Sigmoid colon (tissue), 7 donors: ENCODE measurements around the gene TNFRSF13B. TPM values are rescaled to one million over a fixed set of nuclear protein-coding genes. Genes with fewer than 3 reads are reported as not detected.
"Not testable (repeated sequence)": the region's sequence is repeated elsewhere in the genome, so short reads cannot be mapped to it uniquely, and the experiment has no call there.

ENCODE experiments used
- DNase-seq: peaks from one replicate; pipeline ENCODE4 v3.0.0-alpha.2; 2019
- H3K27ac ChIP-seq, 4 donors: fragments of 200-600 bp; sonication (generic); one replicate each; pipeline ENCODE4 v1.5.1; 2016 to 2019; ENCODE audit warnings: mild to moderate bottlenecking in 1 of 4
- H3K27me3 ChIP-seq, 3 donors: fragments of 200-600 bp; sonication (generic); one replicate each; pipeline ENCODE4 v1.5.1; 2019; ENCODE audit warnings: mild to moderate bottlenecking in 1 of 3
- H3K36me3 ChIP-seq, 4 donors: fragments of 200-600 bp; sonication (generic); one replicate each; pipeline ENCODE4 v1.5.1; 2016 to 2019
- H3K4me1 ChIP-seq, 4 donors: fragments of 200-600 bp; sonication (generic); one replicate each; pipeline ENCODE4 v1.5.1; 2017 to 2019
- H3K4me3 ChIP-seq, 4 donors: fragments of 200-600 bp; sonication (generic); one replicate each; pipeline ENCODE4 v1.5.1; 2017 to 2019; ENCODE audit warnings: mild to moderate bottlenecking in 2 of 4, moderate library complexity in 1 of 4
- H3K9me3 ChIP-seq, 4 donors: fragments of 200-600 bp in 3 of 4; sonication (generic) in 3 of 4; one replicate each; pipeline versions ENCODE4 v1.5.1 to v1.6.1; 2013 to 2019
- CTCF ChIP-seq, 4 experiments: fragments of 450-650 bp in 3 of 4; fragments of 200-600 bp in 1 of 4; IDR thresholded peaks; one replicate each; pipeline ENCODE4 v1.5.1; 2016 to 2019; ENCODE audit warnings: antibody characterized with exemption in 4 of 4, mild to moderate bottlenecking in 3 of 4, moderate library complexity in 2 of 4
- EP300 ChIP-seq, 4 donors: sonication (generic); formaldehyde crosslinking; IDR thresholded peaks; one replicate each; pipeline ENCODE4 v1.6.1; 2017; ENCODE audit warnings: antibody characterized with exemption in 4 of 4
- POLR2A ChIP-seq, 2 donors: fragments of 450-650 bp; IDR thresholded peaks; one replicate each; pipeline ENCODE4 v1.6.1; 2016; ENCODE audit warnings: antibody characterized with exemption in 2 of 2, mild to moderate bottlenecking in 2 of 2, moderate library complexity in 2 of 2
- POLR2AphosphoS5 ChIP-seq, 4 donors: sonication (generic); formaldehyde crosslinking; IDR thresholded peaks; one replicate each; pipeline ENCODE4 v1.6.1; 2017; ENCODE audit warnings: antibody characterized with exemption in 4 of 4
- WGBS, 2 donors: extraction: QIAGEN DNeasy Blood & Tissue Kit; methylation state at CpG; one replicate each; pipeline ENCODE4 v1.1.7; 2013; 5-methylcytosine and 5-hydroxymethylcytosine counted together
- intact Hi-C: fragments of 100-400 bp; cut with DNase I; formaldehyde crosslinking; loops from one replicate; pipeline ENCODE4 v1.15.1; 2023
- polyA plus RNA-seq, 3 donors: library from polyadenylated mRNA; stranded (reverse); fragments of 200-250 nt; gene quantifications; one replicate each; pipeline ENCODE4 v1.2.3, GENCODE V29; 2013
- total RNA-seq, 4 donors: library from RNA; depleted of rRNA; stranded (reverse); fragments of >200 nt; gene quantifications; one replicate each; pipeline ENCODE4 v1.1.0, GENCODE V29; 2016
- donor health status: healthy with polysubstance abuse.
- donor health status: Bipolar disorder and iron deficiency.
- donor health status: healthy.

TNFRSF13B gene
- total and polyA plus RNA-seq, 7 donors, result 15.2 TPM; not detected in 6

GRCh38 chr17:16975744-16976625 is 4.1 kb upstream of the TNFRSF13B start:
- H3K4me3 ChIP-seq, result no peak overlapping the region
- 77 to 89% methylated on average over 10 of the region's 10 CpGs for WGBS, 2 donors
- intact Hi-C loops, result no loop called here
- no peak overlapping the region for H3K27ac ChIP-seq
- no peaks in the 10 kb centered on the region for H3K36me3 ChIP-seq
- H3K9me3 ChIP-seq, result no peaks in the 10 kb centered on the region
- TF ChIP-seq POLR2A (IDR thresholded peaks at IDR 0.05) (no peak), EP300 (IDR thresholded peaks at IDR 0.05) (no peak), CTCF (IDR thresholded peaks at IDR 0.05) (no peak), POLR2AphosphoS5 (IDR thresholded peaks at IDR 0.05) (no peak)
- no peaks in the 10 kb centered on the region for H3K27me3 ChIP-seq
- DNase-seq, result no peak
- no peaks in the 10 kb centered on the region for H3K4me1 ChIP-seq

- no peak for TF ChIP-seq POLR2A (IDR thresholded peaks at IDR 0.05)
- TF ChIP-seq CTCF (IDR thresholded peaks at IDR 0.05), result no peak
- TF ChIP-seq POLR2AphosphoS5 (IDR thresholded peaks at IDR 0.05), result no peak
- no peak for TF ChIP-seq EP300 (IDR thresholded peaks at IDR 0.05)
- no peaks in the 10 kb centered on the region for H3K36me3 ChIP-seq
- 65 to 90% methylated on average over 2 of the region's 2 CpGs for WGBS, 2 donors
- H3K9me3 ChIP-seq, result no peaks in the 10 kb centered on the region
- no peak overlapping the region for H3K27ac ChIP-seq
- H3K4me3 ChIP-seq, result no peak overlapping the region
- peak; percentile 21 for DNase-seq
- H3K4me1 ChIP-seq, result no peaks in the 10 kb centered on the region
- no peaks in the 10 kb centered on the region for H3K27me3 ChIP-seq
- intact Hi-C loops, result no loop called here
Observed at GRCh38 chr17:16975277-16975651, 3.3 kb upstream of the TNFRSF13B start.

- 67 to 82% methylated on average over 6 of the region's 6 CpGs for whole genome bisulfite sequencing, 2 donors
- TF ChIP-seq POLR2A (IDR thresholded peaks at IDR 0.05) (no peak), CTCF (IDR thresholded peaks at IDR 0.05) (no peak), POLR2AphosphoS5 (IDR thresholded peaks at IDR 0.05) (no peak), EP300 (IDR thresholded peaks at IDR 0.05) (no peak)
- Histone ChIP-seq H3K4me1 (no peaks in the 10 kb centered on the region), H3K9me3 (no peaks in the 10 kb centered on the region), H3K27me3 (no peaks in the 10 kb centered on the region), H3K4me3 (no peak overlapping the region), H3K27ac (no peak overlapping the region), H3K36me3 (no peaks in the 10 kb centered on the region)
- DNase-seq, result peak; percentile 12
- intact Hi-C loops, result no loop called here
Observed at GRCh38 chr17:16974569-16975276, 2.8 kb upstream of the TNFRSF13B start.

- no peaks in the 10 kb centered on the region for H3K36me3 ChIP-seq
- no peaks in the 10 kb centered on the region for H3K27me3 ChIP-seq
- DNase-seq, result no peak
- TF ChIP-seq POLR2AphosphoS5 (IDR thresholded peaks at IDR 0.05) (no peak), CTCF (IDR thresholded peaks at IDR 0.05) (no peak), EP300 (IDR thresholded peaks at IDR 0.05) (no peak), POLR2A (IDR thresholded peaks at IDR 0.05) (no peak)
- no peak overlapping the region for H3K4me3 ChIP-seq
- 56 to 60% methylated on average over 13 of the region's 13 CpGs for WGBS, 2 donors
- H3K9me3 ChIP-seq, result no peaks in the 10 kb centered on the region
- no peak overlapping the region for H3K27ac ChIP-seq
- intact Hi-C loops, result no loop called here
- H3K4me1 ChIP-seq, result no peaks in the 10 kb centered on the region
Observed at GRCh38 chr17:16973760-16974540, 2.0 kb upstream of the TNFRSF13B start.

GRCh38 chr17:16973043-16973442 is 1.1 kb upstream of the TNFRSF13B start:
- intact Hi-C loops, H3K36me3 ChIP-seq, DNase-seq, H3K27me3 ChIP-seq, H3K4me3 ChIP-seq, H3K9me3 ChIP-seq, H3K27ac ChIP-seq, H3K4me1 ChIP-seq: not testable (repeated sequence)
- WGBS, 2 donors, result 69 to 74% methylated on average over 10 of the region's 10 CpGs
